ENCODE results near the gene ODC1.

The ODC1 gene

GRCh38 chr2:10471955-10472354 is 23.8 kb upstream of the ODC1 start:
- Histone ChIP-seq H4K20me1 (ENCODE audit: low read depth, low read length) (no peaks in the 10 kb centered on the region), H3K9me2 (replicated peaks; ENCODE audit: insufficient read depth, low read length) (no peaks in the 10 kb centered on the region), H3K27me3 (ENCODE audit: low read length) (no peaks in the 10 kb centered on the region), H3K4me3 (ENCODE audit: insufficient read depth, low read length, poor library complexity, severe bottlenecking) (no peak overlapping the region), H3K4me2 (ENCODE audit: low read depth, low read length, poor library complexity, severe bottlenecking) (no peak overlapping the region), H3K9me3 (ENCODE audit: insufficient read depth, low read length) (no peaks in the 10 kb centered on the region), H3K27ac (ENCODE audit: low read depth, low read length) (no peak overlapping the region), H2AFZ (ENCODE audit: low read depth, low read length, severe bottlenecking) (no peak overlapping the region), H3K36me3 (ENCODE audit: low read length) (no peaks in the 10 kb centered on the region), H3F3A (ENCODE audit: insufficient read depth) (no peaks in the 10 kb centered on the region), H3K9ac (ENCODE audit: low read length) (no peak overlapping the region), H3K79me2 (ENCODE audit: insufficient read depth, low read length) (no peaks in the 10 kb centered on the region)
- TF ChIP-seq EZH2phosphoT487 (conservative IDR thresholded peaks at IDR 0.05; ENCODE audit: low read length) (no peak), CTCF (IDR thresholded peaks at IDR 0.05; ENCODE audit: insufficient read depth, low read length, poor library complexity, severe bottlenecking) (no peak)

- H2AFZ ChIP-seq (ENCODE audit: low read depth, low read length, severe bottlenecking): no peak overlapping the region
- H3K27me3 ChIP-seq (ENCODE audit: low read length): no peaks in the 10 kb centered on the region
- no peaks in the 10 kb centered on the region for H4K20me1 ChIP-seq (ENCODE audit: low read depth, low read length)
- no peak overlapping the region for H3K4me3 ChIP-seq (ENCODE audit: insufficient read depth, low read length, poor library complexity, severe bottlenecking)
- H3K36me3 ChIP-seq (ENCODE audit: low read length): no peaks in the 10 kb centered on the region
- no peaks in the 10 kb centered on the region for H3K79me2 ChIP-seq (ENCODE audit: insufficient read depth, low read length)
- no peaks in the 10 kb centered on the region for H3K9me3 ChIP-seq (ENCODE audit: insufficient read depth, low read length)
- H3F3A ChIP-seq (ENCODE audit: insufficient read depth): no peaks in the 10 kb centered on the region
- TF ChIP-seq CTCF (IDR thresholded peaks at IDR 0.05; ENCODE audit: insufficient read depth, low read length, poor library complexity, severe bottlenecking): no peak
- TF ChIP-seq EZH2phosphoT487 (conservative IDR thresholded peaks at IDR 0.05; ENCODE audit: low read length): no peak
- H3K9ac ChIP-seq (ENCODE audit: low read length): no peak overlapping the region
- H3K9me2 ChIP-seq (replicated peaks; ENCODE audit: insufficient read depth, low read length): no peaks in the 10 kb centered on the region
- H3K27ac ChIP-seq (ENCODE audit: low read depth, low read length): no peak overlapping the region
- H3K4me2 ChIP-seq (ENCODE audit: low read depth, low read length, poor library complexity, severe bottlenecking): no peak overlapping the region
Observed at GRCh38 chr2:10471046-10471571, 23.0 kb upstream of the ODC1 start.

GRCh38 chr2:10469955-10470608 is 22.0 kb upstream of the ODC1 start:
- Histone ChIP-seq H3K79me2 (ENCODE audit: insufficient read depth, low read length) (no peaks in the 10 kb centered on the region), H3K27me3 (ENCODE audit: low read length) (no peaks in the 10 kb centered on the region), H3K9ac (ENCODE audit: low read length) (no peak overlapping the region), H3K27ac (ENCODE audit: low read depth, low read length) (no peak overlapping the region), H3K4me3 (ENCODE audit: insufficient read depth, low read length, poor library complexity, severe bottlenecking) (no peak overlapping the region), H3K36me3 (ENCODE audit: low read length) (no peaks in the 10 kb centered on the region), H3K9me3 (ENCODE audit: insufficient read depth, low read length) (no peaks in the 10 kb centered on the region), H4K20me1 (ENCODE audit: low read depth, low read length) (no peaks in the 10 kb centered on the region), H2AFZ (ENCODE audit: low read depth, low read length, severe bottlenecking) (no peak overlapping the region), H3K9me2 (replicated peaks; ENCODE audit: insufficient read depth, low read length) (no peaks in the 10 kb centered on the region), H3K4me2 (ENCODE audit: low read depth, low read length, poor library complexity, severe bottlenecking) (no peak overlapping the region), H3F3A (ENCODE audit: insufficient read depth) (no peaks in the 10 kb centered on the region)
- no peak for TF ChIP-seq CTCF (IDR thresholded peaks at IDR 0.05; ENCODE audit: insufficient read depth, low read length, poor library complexity, severe bottlenecking)
- TF ChIP-seq EZH2phosphoT487 (conservative IDR thresholded peaks at IDR 0.05; ENCODE audit: low read length): no peak

Measured in SU-DHL-6 (cell line).